ENCODE data around the gene RNF186. TPM values are rescaled to one million over a fixed set of nuclear protein-coding genes. Genes with fewer than 3 reads are reported as not detected.
"Not testable (repeated sequence)": the region's sequence is repeated elsewhere in the genome, so short reads cannot be mapped to it uniquely, and the experiment has no call there.

The RNF186 gene
- polyA plus RNA-seq, 1 donor (not counting 4 experiments of a cell fraction or from before 2014, with no cell fraction given): not detected

- Histone ChIP-seq H3K4me3 (ENCODE audit: control insufficient read depth in 2 of 3, extremely low read depth in 1 of 3, insufficient read depth in 2 of 3, low read depth in 1 of 3, low read length in 3 of 3) (no peak overlapping the region), H3K79me2 (ENCODE audit: control insufficient read depth, insufficient read depth, low read length) (no peaks in the 10 kb centered on the region), H3K9me3 (ENCODE audit: control insufficient read depth, low read depth, low read length) (no peaks in the 10 kb centered on the region), H4K20me1 (ENCODE audit: control insufficient read depth, extremely low read depth, insufficient read depth, low read length) (no peaks in the 10 kb centered on the region), H3K4me1 (ENCODE audit: control insufficient read depth, extremely low read depth, insufficient read depth, low read length) (no peaks in the 10 kb centered on the region), H3K9ac (ENCODE audit: control insufficient read depth, extremely low read depth, insufficient read depth, low read length) (no peak overlapping the region), H3K9me1 (ENCODE audit: control insufficient read depth, extremely low read depth, insufficient read depth, low read length) (no peaks in the 10 kb centered on the region), H3K36me3 (ENCODE audit: control insufficient read depth in 2 of 2, extremely low read depth in 1 of 2, insufficient read depth in 2 of 2, low read length in 2 of 2) (no peaks in the 10 kb centered on the region), H3K27me3 (ENCODE audit: control insufficient read depth, extremely low read depth, insufficient read depth, low read length) (no peaks in the 10 kb centered on the region), H2AFZ (ENCODE audit: control insufficient read depth, low read length) (no peak overlapping the region), H3K27ac (ENCODE audit: control insufficient read depth, insufficient read depth, low read length) (no peak overlapping the region), H3K4me2 (ENCODE audit: control insufficient read depth, extremely low read depth, insufficient read depth, low read depth, low read length) (no peak overlapping the region)
- no peak for TF ChIP-seq EZH2 (IDR thresholded peaks at IDR 0.05; ENCODE audit: low read length)
- no peak for TF ChIP-seq CTCF (optimal IDR thresholded peaks at IDR 0.05 in 1 of 3, IDR thresholded peaks at IDR 0.05 in 1 of 3, conservative IDR thresholded peaks at IDR 0.05 in 1 of 3; ENCODE audit: extremely low read depth in 1 of 3, insufficient read depth in 2 of 3, low read length in 3 of 3)
- no peak for FAIRE-seq
- no peak for DNase-seq (ENCODE audit: low read depth, low spot score)
- dilution Hi-C loops (cut with MboI; ENCODE audit: extremely low pct_ligation_motif_present, low sequenced_read_pairs): no loop called here
These were observed 37.0 kb upstream of the RNF186 start for GRCh38 chr1:19852036-19852435.

GRCh38 chr1:19850214-19850613, 35.1 kb upstream of the RNF186 start:
- no peak overlapping the region for H3K27ac ChIP-seq (ENCODE audit: control insufficient read depth, insufficient read depth, low read length)
- H3K79me2 ChIP-seq (ENCODE audit: control insufficient read depth, insufficient read depth, low read length): no peaks in the 10 kb centered on the region
- no peaks in the 10 kb centered on the region for H3K4me1 ChIP-seq (ENCODE audit: control insufficient read depth, extremely low read depth, insufficient read depth, low read length)
- FAIRE-seq: no peak
- DNase-seq (ENCODE audit: low read depth, low spot score): no peak
- H3K4me3 ChIP-seq (ENCODE audit: control insufficient read depth in 2 of 3, extremely low read depth in 1 of 3, insufficient read depth in 2 of 3, low read depth in 1 of 3, low read length in 3 of 3): no peak overlapping the region
- no peaks in the 10 kb centered on the region for H3K9me1 ChIP-seq (ENCODE audit: control insufficient read depth, extremely low read depth, insufficient read depth, low read length)
- no peak overlapping the region for H3K9ac ChIP-seq (ENCODE audit: control insufficient read depth, extremely low read depth, insufficient read depth, low read length)
- H2AFZ ChIP-seq (ENCODE audit: control insufficient read depth, low read length): no peak overlapping the region
- H3K27me3 ChIP-seq (ENCODE audit: control insufficient read depth, extremely low read depth, insufficient read depth, low read length): peaks cover 3% of the 10 kb centered on the region
- dilution Hi-C loops (cut with MboI; ENCODE audit: extremely low pct_ligation_motif_present, low sequenced_read_pairs): no loop called here
- no peak overlapping the region for H3K4me2 ChIP-seq (ENCODE audit: control insufficient read depth, extremely low read depth, insufficient read depth, low read depth, low read length)
- no peaks in the 10 kb centered on the region for H3K36me3 ChIP-seq (ENCODE audit: control insufficient read depth in 2 of 2, extremely low read depth in 1 of 2, insufficient read depth in 2 of 2, low read length in 2 of 2)
- H4K20me1 ChIP-seq (ENCODE audit: control insufficient read depth, extremely low read depth, insufficient read depth, low read length): no peaks in the 10 kb centered on the region
- TF ChIP-seq CTCF (optimal IDR thresholded peaks at IDR 0.05 in 1 of 3, IDR thresholded peaks at IDR 0.05 in 1 of 3, conservative IDR thresholded peaks at IDR 0.05 in 1 of 3; ENCODE audit: extremely low read depth in 1 of 3, insufficient read depth in 2 of 3, low read length in 3 of 3) (no peak), EZH2 (IDR thresholded peaks at IDR 0.05; ENCODE audit: low read length) (no peak)
- H3K9me3 ChIP-seq (ENCODE audit: control insufficient read depth, low read depth, low read length): no peaks in the 10 kb centered on the region

GRCh38 chr1:19849307-19849706, 34.2 kb upstream of the RNF186 start:
- H3K79me2 ChIP-seq (ENCODE audit: control insufficient read depth, insufficient read depth, low read length); H3K9me3 ChIP-seq (ENCODE audit: control insufficient read depth, low read depth, low read length); H3K4me2 ChIP-seq (ENCODE audit: control insufficient read depth, extremely low read depth, insufficient read depth, low read depth, low read length); DNase-seq (ENCODE audit: low read depth, low spot score); H3K27me3 ChIP-seq (ENCODE audit: control insufficient read depth, extremely low read depth, insufficient read depth, low read length); FAIRE-seq; H3K9ac ChIP-seq (ENCODE audit: control insufficient read depth, extremely low read depth, insufficient read depth, low read length); H3K4me1 ChIP-seq (ENCODE audit: control insufficient read depth, extremely low read depth, insufficient read depth, low read length); H3K9me1 ChIP-seq (ENCODE audit: control insufficient read depth, extremely low read depth, insufficient read depth, low read length); dilution Hi-C loops (cut with MboI; ENCODE audit: extremely low pct_ligation_motif_present, low sequenced_read_pairs); H3K36me3 ChIP-seq (ENCODE audit: control insufficient read depth in 2 of 2, extremely low read depth in 1 of 2, insufficient read depth in 2 of 2, low read length in 2 of 2); H4K20me1 ChIP-seq (ENCODE audit: control insufficient read depth, extremely low read depth, insufficient read depth, low read length); H3K4me3 ChIP-seq (ENCODE audit: control insufficient read depth in 2 of 3, extremely low read depth in 1 of 3, insufficient read depth in 2 of 3, low read depth in 1 of 3, low read length in 3 of 3); H2AFZ ChIP-seq (ENCODE audit: control insufficient read depth, low read length); H3K27ac ChIP-seq (ENCODE audit: control insufficient read depth, insufficient read depth, low read length): not testable (repeated sequence)

GRCh38 chr1:19847334-19847733, 32.3 kb upstream of the RNF186 start:
- H3K27ac ChIP-seq (ENCODE audit: control insufficient read depth, insufficient read depth, low read length); H3K9ac ChIP-seq (ENCODE audit: control insufficient read depth, extremely low read depth, insufficient read depth, low read length); H3K79me2 ChIP-seq (ENCODE audit: control insufficient read depth, insufficient read depth, low read length); DNase-seq (ENCODE audit: low read depth, low spot score); H4K20me1 ChIP-seq (ENCODE audit: control insufficient read depth, extremely low read depth, insufficient read depth, low read length); H3K9me3 ChIP-seq (ENCODE audit: control insufficient read depth, low read depth, low read length); H3K4me1 ChIP-seq (ENCODE audit: control insufficient read depth, extremely low read depth, insufficient read depth, low read length); H3K27me3 ChIP-seq (ENCODE audit: control insufficient read depth, extremely low read depth, insufficient read depth, low read length); H2AFZ ChIP-seq (ENCODE audit: control insufficient read depth, low read length); H3K9me1 ChIP-seq (ENCODE audit: control insufficient read depth, extremely low read depth, insufficient read depth, low read length); H3K4me3 ChIP-seq (ENCODE audit: control insufficient read depth in 2 of 3, extremely low read depth in 1 of 3, insufficient read depth in 2 of 3, low read depth in 1 of 3, low read length in 3 of 3); H3K4me2 ChIP-seq (ENCODE audit: control insufficient read depth, extremely low read depth, insufficient read depth, low read depth, low read length); dilution Hi-C loops (cut with MboI; ENCODE audit: extremely low pct_ligation_motif_present, low sequenced_read_pairs); FAIRE-seq; H3K36me3 ChIP-seq (ENCODE audit: control insufficient read depth in 2 of 2, extremely low read depth in 1 of 2, insufficient read depth in 2 of 2, low read length in 2 of 2): not testable (repeated sequence)
